GM21528 (cell line): ENCODE data around the gene FAM168A.

Source experiments
- ATAC-seq: cut with Tn5 transposase; IDR thresholded peaks from one replicate; pipeline ENCODE4 v1.9.1; 2021; ENCODE audit warnings: mild to moderate bottlenecking, moderate library complexity; ENCODE audit not compliant: unreplicated experiment, low FRiP score

The FAM168A gene, protein sequence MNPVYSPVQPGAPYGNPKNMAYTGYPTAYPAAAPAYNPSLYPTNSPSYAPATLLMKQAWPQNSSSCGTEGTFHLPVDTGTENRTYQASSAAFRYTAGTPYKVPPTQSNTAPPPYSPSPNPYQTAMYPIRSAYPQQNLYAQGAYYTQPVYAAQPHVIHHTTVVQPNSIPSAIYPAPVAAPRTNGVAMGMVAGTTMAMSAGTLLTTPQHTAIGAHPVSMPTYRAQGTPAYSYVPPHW

DNA sequence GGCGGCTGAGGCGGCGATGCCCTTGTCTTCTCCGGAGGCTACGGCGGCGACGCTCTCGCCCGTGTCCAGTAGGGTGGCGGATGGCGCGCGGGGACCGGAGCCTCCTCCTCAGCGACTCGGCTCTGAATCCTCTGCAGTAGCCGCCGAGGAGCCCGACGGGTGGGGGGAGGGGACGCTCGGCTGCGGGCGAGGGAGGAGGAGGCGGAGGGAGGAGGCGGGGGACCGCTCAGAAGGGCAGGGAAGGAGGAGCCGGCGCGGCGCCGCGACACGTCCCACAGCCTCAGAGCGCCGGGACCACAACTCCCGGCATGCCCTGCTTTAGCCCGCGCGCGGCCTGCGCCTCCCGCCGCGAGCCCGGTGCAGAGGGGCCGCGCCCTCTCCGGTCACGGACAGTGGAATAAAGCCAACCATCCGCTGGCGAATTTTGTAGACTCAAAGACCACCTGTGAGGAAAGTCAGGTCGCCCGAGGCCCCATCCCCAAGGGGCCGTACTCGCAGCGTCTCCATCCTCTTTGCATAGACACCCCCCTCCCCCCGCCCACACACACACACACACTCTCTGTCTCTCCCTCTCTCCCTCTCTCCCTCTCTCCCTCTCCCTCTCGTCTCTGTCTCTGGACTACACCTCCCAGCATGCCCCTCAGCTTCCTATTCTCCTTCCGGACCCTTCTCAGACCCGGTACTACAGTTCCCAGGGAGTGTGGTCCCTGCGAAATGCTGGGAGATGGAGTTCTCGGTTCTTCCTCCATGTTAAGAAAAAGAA, at the start of gene FAM168A:
TSS of gene FAM168A (minus strand) at position 157 of the 763 bp plus-strand sequence. CDS start 129,638 bp downstream, outside the sequence.
- peak; percentile 85 for ATAC-seq

DNA sequence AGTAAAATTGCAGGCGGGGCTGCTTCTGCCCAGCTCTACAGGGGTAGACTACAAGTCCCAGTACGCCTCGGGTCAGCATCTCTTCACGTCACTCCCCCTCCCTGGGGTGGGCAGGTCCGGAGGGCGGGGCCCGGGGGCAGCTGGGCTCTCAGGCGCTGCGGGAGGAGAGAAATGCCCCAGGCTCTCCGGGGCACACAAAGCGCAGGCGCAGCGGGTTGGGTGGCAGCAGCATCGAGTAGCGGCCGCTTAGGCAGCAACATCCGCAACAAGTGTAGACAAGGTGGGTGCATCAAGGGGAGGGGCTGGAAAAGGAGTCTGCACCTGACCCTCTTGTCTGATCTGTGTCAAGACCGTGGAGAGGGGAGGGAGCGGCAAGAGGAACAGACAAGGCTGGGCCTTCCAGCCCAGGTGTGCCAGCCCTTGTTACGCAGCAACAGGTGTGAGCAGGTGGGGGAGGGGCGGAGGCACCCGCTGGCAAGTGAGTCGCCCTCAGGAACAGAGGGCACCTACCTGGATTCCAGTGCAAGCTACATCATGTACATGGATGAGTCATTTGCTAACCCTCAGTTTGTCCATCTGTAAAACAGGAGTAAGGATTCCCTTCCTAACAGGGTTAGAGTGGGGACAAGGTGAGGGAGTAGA, 49.7 kb upstream of the FAM168A start:
- peak; percentile 71 for ATAC-seq

DNA sequence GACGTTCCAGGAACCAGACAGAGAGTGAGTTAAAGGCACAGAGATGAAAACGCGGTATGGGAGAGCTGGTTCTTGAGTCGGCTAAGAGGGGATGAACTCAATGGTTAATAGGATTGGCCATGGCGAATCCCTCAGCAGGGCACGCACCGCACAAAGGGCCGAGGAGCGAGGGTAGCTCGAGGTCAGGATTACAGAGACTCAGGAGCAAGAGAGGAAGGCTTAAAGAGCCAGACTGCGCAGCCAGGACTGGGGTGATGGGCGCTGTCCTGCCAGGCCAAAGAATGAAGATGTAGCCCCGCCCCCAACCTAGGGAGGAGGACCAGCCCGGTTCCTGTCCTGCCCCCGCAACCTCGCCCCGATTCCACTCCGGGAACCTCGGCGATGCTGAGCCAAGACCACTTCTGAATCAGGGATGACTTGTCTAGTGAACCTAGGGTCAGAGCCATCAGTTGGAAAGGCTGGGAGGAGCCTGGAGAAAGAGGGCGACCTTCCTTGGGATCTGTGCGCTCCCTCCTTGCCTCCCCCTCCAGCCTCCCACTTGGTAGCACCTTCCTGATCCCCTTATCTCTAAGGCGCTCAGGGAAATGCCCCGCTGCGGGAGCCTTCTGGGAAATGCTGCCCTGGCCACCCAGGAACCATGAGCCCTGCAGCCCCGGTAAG, 48.2 kb upstream of the FAM168A start, which contains the start of gene PLEKHB1:
TSS of gene PLEKHB1 (plus strand) at position 610 of the 660 bp plus-strand sequence. CDS start at position 638, 28 bp downstream.
- no peak for ATAC-seq

DNA sequence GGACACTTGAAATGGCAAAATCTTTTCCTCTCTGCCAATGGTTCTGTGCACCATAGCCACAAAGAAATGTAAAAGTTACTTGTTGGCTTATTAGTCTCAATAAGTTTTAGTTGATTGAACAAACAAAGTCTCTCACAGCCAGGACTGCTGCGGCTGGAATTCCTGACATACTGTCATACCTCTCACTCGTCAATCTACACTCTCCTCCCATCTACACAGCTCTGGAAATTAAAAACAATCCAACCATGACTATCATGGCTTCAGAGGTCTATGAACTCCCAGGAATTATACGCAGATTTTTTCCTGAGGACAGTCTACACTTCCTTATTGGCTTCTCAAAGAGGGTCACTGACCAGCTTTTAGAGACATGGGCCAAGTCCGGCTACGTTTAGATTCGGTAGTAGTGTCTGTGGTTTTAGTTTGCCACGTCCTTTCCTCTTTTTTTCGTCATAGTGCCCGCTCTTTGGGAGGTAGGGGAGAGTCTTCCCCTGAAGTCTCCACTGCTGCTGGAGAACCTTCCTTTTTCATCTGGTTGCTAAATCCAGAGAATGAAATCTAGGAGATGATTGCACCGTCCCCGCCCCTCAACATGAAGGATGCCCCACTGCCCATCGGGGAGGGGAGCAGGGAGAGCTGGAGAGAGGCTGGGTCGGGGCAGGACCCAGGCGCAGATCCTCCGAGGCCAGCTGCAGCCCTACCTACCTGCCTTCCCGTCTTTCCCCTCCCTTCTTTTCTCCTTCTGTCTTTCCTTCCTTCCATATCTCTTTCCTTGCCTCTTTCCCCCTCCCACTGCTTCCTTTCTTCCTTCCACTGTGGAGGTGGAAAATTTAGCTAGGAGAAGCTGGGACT, 47.4 kb upstream of the FAM168A start:
- ATAC-seq: no peak

DNA sequence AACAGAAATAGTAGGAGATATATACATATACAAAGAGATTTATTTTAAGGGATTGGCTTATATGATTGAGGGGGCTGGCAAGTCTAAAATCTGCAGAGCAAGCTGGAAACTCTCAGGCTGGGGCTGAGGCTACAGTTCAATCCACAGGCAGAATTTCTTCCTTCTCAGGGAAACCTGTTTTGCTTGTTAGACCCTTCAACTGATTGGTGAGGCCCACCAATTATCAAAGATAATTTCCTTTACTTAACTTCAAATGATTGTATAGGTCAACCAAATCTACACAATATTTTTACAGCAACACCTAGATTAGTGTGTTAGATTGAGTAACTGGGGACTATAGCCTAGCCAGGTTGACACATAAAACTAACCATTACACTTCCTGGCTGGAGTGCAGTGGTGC, 43.8 kb upstream of the FAM168A start:
- no peak for ATAC-seq

DNA sequence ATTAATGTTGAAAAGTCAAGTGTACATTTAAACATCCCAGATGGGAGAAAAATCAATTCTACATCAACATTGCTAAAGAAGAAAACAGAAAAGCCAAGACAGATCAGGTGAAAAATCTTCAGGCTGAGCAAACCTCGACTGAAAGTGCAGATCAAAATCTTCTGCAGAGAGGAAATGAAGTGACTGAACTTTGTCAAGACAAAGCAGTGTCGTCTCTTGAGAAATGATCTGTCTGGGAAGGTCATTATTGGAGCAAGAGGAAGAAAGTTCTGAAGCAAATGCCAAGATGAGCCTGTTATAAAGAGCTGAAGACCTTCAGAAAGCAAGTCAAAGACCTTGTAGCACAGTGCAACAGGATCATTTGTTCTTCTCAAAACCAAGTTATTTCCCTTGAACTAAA, 42.7 kb upstream of the FAM168A start:
- ATAC-seq: no peak

DNA sequence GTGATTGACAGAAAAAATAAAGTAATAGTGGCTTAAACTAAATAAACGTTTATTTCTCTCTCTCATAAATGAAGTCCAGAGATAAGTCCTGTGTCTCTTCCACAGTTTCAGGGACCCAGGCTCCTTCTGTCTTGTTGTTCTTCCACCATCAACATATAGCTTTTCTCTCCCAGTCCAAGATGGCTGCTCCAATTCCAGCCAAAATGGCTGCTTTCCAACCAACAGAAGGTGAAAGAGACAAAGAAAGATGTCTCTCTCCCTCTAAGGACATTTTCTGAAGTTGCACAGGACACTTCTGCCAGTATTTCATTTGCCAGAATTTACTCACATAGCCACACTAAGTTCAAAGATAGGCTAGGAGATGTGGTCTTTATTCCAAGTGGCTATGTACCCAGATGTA, 39.1 kb upstream of the FAM168A start:
- ATAC-seq: no peak

DNA sequence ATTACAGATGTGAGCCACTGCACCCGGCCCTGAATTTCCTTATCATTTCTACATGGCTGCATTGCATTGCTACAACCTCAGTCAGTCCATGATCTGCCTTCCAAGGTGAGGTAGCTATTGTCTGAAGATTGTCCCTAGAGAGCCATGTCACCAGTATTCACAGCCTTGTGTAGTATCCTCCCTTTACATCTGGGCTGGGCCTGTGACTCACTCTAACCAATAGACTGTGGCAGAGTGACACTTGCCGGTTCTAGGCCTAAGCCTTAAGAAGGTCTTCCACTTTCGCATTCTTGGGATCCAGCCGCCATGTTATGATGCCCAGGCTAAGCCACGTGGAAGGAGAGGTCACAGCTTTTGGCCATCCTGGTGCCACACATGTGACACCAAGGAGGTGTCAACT, 38.3 kb upstream of the FAM168A start:
- no peak for ATAC-seq

DNA sequence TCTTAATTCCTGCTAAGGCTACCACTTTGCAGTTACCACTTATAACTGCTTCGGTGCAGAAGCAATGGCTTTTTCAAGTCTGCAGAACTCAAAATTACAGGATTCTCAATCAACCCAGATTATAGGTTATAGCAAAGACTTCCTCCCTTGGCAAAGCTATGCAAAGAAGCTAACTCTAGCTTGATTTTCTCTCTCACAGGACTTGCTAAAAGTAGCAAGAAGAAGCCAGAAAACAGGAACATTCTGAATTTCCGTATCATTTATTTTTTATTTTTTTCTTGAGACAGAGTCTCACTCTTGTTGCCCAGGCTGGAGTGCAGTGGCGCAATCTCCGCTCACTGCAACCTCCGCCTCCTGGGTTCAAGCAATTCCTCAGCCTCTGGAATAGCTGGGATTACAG, 37.8 kb upstream of the FAM168A start:
- ATAC-seq: no peak

DNA sequence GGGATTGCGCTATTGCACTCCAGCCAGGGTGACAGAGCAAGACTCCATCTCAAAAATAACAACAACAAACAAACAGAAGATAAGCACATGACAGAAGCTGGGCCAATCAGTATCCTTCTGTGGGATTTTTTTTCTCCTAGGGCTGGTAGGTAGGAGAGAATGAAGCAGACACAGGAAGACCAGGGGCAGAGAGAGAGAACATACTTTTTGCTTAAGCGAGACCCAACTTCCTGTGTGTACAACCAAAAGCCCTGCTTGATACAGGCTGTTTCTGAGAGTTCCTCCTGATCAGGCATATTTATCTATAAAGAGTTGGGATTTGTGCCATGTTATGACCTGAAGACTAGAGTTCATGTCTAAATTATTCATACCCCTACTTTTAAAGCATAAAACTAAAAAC, 36.1 kb upstream of the FAM168A start:
- ATAC-seq: no peak

DNA sequence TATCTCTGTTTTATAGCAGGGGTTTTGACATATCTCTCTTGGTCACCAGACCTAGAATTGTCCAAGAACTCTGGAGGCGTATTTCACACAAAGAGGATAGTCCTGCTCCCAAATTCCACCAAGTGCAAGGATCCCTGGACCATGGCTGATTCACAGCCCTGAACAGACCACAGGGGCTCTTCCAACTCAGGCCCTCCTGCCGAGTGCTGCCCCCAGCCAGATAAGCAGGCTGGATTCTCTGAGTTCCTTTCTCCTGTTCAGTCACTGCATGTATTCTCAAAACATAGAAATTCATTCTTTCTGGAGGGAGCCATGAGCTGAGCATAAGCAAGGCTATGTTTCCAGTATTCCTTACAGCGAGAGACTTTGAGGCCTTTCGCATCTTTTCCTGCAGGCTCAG, 35.1 kb upstream of the FAM168A start:
- ATAC-seq: no peak

DNA sequence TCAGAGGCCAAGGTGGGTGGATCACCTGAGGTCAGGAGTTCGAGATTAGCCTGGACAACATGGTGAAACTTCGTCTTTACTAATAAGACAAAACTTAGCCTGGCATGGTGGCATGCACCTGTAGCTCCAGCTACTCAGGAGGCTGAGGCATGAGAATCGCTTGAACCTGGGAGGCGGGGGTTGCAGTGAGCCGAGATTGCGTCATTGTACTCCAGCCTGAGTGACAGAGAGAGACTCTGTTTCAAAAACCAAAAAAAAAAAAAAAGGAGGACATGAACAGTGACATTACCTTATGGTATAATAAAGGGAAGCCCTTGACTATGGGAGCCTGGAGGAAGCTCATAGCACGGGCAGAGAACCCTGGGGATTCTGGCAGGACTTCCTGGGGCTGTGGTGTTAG, 32.0 kb upstream of the FAM168A start:
- no peak for ATAC-seq

DNA sequence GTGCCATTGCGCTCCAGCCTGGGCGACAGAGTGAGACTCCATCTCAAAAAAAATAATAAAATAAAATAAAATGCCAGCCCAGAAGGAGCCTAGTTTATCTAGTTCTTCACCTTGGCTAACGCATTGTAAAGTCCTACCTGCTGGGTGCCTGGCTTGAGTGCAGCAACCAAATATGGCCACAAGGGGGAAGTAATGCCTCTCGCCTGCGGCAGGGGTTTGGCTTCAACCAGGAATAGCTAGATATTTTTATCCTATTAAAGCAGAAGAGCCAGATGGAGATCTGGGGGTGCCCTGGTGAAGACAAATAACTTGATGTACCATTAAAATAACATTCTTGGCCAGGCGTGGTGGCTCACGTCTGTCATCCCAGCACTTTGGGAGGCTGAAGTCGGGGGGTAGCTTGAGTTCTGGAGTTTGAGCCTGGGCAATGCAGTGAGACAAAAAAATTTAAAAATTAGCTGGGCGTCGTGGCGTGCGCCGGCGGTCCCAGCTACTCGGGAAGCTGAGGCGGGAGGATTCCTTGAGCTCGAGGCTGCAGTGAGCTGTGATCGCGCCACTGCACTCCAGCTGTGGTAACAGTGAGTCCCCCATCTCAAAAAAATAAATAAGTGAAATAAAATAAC, 27.9 kb upstream of the FAM168A start:
- ATAC-seq: no peak

DNA sequence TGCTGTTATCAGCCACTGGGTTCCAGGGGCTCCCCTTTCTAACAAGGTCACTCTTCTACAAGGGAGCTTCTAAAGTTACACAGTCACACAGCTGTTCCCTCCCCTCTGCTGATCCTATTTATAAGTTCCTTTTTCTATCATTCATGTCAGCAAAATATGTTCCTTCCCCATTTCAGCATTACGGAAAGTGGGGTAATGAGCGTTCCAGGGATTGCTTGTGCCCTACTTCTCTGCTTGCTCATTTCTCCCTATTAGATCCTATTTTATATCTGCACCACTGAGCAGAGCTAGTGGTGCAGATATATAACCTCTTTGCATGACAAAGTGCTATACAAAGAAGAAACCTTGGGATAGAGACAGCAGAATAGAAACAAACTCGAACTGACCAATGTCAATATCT, 25.8 kb upstream of the FAM168A start:
- no peak for ATAC-seq

DNA sequence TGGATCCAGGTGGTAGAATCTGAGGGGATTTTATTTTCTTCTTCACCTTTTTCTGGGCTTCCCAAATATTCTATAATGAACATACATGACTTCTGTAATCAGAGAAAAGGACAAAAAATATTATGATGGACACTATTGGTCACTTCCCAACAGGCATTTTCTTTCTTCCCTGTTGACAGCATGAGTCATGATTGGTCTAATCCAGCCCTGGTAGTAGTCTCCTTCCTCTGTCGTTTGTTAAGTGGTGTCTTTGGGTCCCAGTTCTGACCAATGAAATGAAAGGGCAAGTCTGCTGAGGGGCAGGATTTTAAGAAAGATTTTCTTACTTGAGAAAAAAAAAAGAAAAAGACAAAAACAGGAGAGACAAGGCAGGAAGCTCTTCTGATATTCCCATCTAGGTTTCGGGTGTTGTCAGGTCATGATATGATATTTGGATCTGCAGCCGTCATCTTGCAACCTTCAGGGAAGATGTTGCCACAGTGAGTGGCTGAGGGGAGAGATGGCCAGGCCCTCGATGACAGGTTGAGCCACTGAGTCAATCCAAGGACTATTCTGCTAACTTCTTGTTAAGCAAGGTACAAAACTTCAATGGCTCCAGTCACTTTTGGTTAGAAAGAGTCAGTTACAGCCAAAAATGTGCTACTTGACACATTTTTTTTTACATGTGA, 25.1 kb upstream of the FAM168A start:
- no peak for ATAC-seq

DNA sequence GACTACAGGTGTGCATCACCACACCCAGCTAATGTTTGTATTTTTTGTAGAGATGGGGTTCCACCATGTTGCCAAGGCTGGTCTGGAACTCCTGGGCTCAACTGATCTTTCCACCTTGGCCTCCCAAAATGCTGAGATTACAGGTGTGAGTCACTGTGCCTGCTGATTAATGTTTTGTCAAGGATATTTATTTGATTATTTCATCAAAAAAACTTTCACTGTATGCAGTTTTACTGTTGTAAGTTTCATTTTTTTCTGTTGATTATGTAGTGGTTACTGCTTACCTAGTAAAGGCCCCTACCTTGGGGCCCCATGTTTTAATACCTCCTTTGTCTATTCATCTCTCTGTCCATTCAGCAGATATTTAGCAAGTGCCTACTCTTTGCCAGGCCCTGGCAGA, 16.7 kb upstream of the FAM168A start:
- no peak for ATAC-seq

DNA sequence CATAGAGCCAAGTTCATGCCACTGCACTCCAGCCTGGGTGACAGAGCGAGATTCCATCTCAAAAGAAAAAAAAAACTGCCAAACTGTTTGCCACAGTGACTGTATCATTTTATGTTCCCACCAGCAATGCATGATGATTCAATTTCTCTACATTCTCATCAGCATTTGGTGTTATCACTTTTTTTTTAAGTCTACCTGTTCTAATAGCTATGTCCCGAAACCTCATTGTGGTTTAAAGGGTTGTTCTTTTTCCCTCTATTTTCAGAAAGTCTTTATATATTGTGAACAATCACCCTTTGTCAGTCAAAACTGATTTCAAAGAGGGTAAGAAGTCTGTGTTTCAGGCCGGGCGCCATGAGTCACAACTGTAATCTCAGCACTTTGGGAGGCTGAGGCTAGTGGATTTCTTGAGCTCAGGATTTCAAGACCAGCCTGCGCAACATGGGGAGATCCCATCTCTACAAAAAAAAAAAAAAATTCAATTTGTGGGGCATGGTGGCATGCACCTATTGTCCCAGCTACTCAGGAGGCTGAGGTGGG, 14.8 kb upstream of the FAM168A start:
- no peak for ATAC-seq

DNA sequence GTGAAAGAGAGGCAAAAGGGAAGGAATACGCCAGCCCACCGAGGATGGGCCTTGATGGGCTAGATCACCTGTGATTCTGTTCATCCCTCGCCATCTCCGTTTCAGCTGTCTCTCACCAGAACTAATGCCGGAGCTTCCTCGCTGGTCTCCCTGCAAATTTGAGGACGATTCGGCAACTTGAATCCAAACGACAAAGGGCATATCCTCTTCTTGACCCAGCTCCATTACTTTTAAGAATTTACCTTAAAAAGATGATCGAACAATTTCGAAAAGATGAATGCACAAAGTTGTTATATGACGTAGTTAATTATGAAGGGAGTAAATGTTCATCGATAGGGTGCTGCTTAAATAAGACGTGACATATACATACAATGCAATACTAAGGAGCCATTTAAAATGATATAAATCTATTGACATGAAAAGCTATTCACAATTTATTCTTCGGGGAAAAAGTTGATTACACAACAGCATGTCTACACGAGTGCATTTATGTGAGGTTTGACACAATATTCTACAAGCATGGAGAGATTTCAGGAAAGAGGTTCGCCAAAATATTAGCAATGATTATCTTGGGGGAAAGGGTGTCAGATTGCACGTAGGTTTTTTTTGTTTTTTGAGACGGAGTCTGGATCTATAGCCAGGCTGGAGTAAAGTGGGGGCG, 937 bp upstream of the FAM168A start:
- peak; percentile 23 for ATAC-seq
